Pulmonary artery endothelial cell (primary cell): ENCODE measurements around the gene HMOX1. TPM values are rescaled to one million over a fixed set of nuclear protein-coding genes. Genes with fewer than 3 reads are reported as not detected.

Experiments
- DNase-seq: peaks from one replicate; pipeline ENCODE4 v3.0.0-alpha.2; 2011; ENCODE audit warnings: low read depth, low spot score
- total RNA-seq: library from RNA; depleted of rRNA; stranded (reverse); fragments of >200 nt; gene quantifications from 2 replicates; pipeline ENCODE4 v1.2.3, GENCODE V29; 2014

The HMOX1 gene
- total RNA-seq, 1 donor from 2014 or later = 49.0 TPM

DNA sequence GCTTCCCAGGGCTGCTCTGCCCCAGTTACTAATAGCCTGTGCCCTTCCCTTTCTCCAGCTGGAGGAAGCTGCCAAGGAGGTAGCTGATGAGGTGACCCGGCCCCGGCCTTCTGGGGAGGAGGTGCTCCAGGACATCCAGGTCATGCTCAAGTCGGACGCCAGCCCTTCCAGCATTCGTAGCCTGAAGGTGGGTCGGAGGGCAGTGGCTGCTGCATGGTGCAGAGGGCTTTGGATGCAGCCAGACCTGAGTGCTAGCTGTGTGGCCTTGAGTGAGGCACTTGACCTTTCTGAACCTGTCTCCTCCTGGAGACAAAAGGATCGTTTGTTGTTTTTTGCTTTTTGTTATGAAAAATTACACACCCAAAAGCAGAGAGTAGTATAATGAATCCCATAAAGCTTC lies 22.5 kb downstream of the HMOX1 start:
- no peak for DNase-seq

DNA sequence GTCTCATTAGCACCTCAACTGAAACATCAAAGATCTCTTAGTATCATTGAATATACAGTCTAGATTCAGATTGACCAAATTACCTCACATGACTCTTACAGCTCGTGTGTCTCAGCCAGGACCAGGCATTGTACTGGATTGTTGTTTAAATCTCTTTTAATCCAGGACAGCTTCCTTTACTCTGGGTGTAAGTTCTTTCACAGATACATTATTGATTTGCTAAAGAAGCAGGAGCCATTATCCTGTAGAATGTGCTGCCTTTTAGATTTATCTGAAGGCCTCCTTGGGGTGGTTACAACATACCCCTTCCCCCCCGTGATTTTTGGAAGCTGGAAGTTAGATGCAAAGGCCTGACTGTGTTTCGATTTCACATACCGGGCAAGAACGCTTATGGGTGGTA lies 23.3 kb downstream of the HMOX1 start:
- DNase-seq = no peak

DNA sequence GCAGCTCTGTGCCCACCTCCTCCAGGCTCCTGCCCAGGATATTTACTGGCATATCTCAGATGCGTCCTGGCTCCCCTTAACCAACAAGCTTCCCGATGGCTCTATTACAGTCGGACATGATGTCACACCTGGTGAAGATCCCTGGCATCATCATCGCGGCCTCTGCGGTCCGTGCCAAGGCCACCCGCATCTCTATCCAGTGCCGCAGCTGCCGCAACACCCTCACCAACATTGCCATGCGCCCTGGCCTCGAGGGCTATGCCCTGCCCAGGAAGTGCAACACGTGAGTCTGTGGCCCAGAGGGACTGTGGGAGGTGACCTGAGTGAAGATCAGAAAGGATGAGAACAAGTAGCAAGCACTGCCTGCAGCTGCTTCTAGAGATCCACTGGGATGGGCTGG lies 25.5 kb downstream of the HMOX1 start:
- no peak for DNase-seq

DNA sequence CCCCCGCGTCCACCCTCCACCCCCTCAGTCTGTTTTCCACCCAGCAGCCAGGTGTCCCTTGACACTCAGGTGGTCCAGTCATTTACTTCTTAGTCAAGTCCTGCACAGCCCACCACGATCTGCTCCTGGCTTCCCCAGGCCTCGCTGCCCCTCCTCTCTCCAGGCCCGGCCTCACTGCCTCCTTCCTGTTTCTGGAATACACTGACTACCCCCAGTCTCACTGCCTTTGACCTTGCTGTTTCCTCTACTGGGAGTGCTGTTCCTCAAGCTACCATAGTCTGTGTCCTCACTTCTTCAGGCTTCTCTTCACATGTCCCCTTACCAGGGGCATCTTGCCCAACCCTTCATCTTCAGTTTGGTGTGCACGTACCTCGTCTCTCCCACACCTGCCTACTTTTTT lies 26.5 kb downstream of the HMOX1 start:
- DNase-seq = no peak

DNA sequence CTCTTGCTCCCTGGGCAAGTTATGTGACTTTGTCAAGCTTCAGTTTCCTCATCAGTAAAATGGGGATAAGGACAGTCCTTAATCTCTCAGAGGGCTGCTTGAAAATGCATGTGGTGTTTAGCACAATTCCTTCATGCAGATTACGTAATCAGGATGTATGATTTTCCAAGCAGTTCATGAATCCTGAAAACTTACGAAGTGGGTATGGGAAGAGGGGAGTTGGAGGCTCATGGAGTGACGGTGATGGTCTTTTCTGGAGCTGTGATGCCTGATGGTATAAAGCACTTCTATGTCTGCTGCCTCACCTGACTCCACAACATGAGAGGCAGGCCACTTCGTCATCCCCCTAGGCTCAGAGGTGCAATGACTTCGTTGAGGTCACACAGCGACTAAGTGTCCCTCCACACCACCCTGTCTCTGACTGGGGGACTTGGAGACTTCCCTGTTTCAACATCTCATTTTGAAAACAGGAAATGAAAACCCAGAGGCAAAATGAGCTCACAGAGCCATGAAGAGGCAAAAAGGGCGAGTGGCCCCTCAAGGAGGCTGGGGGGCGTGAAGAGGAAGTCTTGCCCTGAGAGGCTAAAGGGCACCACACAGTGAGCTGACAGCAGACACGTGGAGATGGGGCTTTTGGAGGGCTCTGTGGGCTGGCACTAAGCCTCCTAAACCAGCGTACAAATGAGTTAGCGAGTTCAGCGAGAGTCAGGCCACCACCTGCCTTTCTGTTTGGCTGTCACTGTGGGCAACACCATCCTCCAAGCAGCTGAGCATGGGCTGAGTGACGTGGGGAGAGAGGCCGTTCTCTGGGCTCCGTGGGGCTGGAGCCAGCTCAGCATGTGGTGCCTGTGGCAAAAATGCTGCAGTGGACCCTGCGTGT lies 29.1 kb downstream of the HMOX1 start:
- DNase-seq = no peak

DNA sequence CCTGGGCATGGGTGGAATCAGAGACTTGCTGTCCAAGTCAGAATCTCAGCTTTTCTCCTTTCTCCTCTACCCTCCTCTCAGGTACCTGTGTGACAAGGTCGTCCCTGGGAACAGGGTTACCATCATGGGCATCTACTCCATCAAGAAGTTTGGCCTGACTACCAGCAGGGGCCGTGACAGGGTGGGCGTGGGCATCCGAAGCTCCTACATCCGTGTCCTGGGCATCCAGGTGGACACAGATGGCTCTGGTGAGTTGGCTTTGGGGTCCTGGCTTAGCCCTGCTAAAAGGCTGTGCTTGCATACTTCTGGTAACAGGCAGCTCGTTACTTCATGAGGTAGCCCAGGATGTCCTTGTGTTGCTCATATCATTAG lies 29.8 kb downstream of the HMOX1 start:
- DNase-seq = no peak

DNA sequence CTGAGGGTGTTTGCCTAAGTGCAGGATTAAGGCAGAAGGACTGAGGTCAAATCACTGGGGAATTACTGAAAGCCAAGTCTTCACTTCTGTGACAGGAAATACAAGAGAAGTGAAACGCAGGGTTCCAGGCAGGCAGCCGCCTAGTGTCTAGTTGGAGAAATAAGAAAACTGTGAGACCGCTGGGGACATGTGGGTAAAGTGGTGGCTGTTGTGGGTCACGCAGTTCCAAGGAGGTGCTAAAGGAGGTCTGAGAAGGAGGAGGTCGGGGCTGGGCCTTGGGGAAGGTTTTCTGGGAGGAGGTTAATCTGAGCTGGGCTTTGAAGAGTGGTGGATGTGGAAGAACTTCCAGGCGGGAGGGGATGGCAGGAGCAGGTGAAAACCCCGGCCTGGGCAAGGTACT lies 30.2 kb downstream of the HMOX1 start:
- DNase-seq = no peak

DNA sequence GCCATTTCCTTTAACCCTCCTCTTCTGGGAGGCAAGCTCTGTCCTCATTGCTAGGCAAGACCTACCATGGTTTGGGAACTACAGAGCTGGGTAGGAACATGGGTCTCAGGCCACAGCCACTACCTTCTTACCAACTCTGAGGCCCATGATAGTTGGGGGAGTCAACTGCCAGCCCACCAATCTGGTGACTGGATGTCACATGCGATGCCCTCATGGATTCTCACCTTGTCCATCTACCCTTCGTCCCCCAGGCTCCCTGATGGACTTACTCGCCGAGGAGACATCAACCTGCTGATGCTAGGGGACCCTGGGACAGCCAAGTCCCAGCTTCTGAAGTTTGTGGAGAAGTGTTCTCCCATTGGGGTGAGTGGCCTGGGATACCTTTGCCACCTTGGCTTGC lies 32.7 kb downstream of the HMOX1 start:
- DNase-seq = no peak

DNA sequence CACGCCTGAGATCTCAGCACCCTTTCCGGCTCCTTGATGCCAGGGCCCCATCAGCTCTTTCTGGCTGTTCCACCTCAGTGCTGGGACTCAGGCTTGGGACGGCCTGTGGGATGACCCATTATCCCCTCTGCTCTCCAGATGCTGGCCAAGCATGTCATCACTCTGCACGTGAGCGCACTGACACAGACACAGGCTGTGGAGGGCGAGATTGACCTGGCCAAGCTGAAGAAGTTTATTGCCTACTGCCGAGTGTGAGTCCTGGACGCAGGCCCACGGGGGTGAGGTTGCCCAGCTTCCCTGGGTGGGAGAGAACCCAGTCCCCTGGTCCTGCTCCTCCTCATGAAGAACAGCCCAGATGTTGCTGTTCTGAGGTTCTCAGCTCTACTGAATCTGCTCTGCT lies 36.7 kb downstream of the HMOX1 start:
- DNase-seq = no peak

DNA sequence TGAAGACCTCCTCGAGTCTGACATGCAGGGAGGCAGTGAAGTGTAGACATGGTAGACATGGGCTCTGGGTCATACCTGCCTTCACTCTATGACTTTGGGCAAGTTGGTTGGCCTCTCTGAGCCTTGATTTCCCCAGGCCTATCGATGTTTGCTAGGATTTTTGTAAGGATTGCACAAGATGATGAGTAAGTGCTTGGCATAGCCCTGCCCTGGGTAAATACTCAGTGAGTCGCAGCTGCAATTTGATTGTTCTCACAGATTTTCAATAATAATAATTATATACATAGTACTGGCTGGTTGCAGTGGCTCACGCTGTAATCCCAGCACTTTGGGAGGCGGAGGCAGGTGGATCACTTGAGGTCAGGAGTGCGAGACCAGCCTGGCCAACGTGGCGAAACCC lies 37.2 kb downstream of the HMOX1 start:
- DNase-seq = no peak

DNA sequence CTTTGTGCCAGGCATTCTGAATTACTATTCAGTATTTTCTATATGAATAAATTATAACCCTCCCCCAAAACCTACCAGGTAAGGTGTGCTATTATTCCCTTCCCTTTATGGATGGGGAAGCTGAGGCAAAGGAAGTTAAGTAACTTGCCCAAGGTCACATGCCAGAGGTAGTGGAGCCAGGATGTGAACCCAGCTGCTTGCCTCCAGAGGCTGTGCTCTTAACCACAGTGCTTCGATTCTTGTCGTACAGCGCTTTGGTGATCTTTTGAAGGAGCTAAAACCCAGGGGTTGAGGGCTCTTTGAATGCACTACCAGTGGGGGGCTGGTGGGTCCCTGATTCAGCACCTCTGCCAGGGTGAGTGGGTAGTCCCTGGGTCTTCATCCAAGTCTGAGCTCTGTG lies 37.8 kb downstream of the HMOX1 start:
- no peak for DNase-seq

DNA sequence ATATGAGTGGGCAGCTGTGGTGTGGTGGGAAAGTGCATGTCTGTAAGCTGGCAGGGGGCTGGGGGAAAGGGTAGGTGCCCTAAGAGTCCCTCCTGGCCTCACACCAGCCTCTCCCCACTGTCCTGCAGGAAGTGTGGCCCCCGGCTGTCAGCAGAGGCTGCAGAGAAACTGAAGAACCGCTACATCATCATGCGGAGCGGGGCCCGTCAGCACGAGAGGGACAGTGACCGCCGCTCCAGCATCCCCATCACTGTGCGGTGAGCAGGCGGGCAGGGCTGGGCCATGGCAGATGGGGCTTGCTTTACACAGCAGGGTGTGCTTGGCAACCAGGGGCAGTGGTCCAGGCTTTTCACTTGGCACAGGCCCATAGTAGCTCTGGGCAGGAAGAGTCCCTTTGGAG lies 38.9 kb downstream of the HMOX1 start:
- DNase-seq = no peak

DNA sequence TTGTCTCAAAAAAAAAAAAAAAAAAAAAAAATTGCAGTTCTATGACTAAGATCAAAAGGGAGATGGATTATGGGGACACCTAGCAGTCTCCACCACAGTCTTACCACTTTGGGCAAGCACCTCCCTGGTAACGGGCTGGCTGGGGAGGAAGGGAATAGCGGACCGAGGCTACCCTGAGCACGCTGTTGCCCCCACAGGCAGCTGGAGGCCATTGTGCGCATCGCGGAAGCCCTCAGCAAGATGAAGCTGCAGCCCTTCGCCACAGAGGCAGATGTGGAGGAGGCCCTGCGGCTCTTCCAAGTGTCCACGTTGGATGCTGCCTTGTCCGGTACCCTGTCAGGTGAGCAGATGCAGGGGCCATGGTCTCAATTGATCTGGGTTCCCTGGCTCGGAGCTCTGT lies 40.2 kb downstream of the HMOX1 start:
- no peak for DNase-seq

DNA sequence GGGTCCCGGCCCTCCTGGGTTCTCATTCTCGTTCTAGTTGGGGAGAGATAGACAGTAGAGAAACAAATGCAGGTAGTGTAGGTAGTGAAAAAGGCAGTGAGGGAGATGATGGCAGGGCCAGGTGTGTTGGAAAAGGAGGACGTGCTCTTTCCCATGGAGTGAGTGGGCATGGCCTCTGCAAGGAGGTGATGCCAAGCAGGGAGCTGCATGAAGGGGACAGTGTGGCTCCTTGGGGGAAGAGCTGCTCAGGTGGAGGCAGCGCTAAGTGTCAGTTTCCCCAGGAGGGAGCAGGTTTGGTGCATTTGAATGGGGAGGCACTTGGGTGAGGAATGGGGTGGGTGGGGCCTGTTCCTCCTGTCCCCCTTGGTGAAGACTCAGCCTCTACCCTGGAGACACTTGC lies 41.2 kb downstream of the HMOX1 start:
- no peak for DNase-seq

DNA sequence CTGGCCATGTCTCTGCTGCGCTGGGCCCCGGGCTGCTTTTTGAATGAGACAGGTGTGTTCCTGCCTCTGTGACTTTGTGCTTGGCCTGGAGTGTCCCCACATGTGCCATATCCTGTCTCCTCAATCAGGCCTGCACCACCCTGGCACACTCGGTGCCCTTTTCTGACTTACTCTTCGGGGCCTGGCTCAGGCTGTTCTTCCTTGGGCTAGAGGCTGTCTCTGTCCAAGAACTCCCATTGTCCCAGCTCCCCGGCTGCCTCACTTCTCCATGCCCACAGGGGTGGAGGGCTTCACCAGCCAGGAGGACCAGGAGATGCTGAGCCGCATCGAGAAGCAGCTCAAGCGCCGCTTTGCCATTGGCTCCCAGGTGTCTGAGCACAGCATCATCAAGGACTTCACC lies 42.0 kb downstream of the HMOX1 start:
- DNase-seq = no peak

DNA sequence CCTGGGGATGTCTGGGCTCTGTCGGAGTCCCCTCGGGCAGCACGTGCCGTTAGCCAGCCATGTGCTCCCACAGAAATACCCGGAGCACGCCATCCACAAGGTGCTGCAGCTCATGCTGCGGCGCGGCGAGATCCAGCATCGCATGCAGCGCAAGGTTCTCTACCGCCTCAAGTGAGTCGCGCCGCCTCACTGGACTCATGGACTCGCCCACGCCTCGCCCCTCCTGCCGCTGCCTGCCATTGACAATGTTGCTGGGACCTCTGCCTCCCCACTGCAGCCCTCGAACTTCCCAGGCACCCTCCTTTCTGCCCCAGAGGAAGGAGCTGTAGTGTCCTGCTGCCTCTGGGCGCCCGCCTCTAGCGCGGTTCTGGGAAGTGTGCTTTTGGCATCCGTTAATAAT lies 43.2 kb downstream of the HMOX1 start:
- DNase-seq = no peak

DNA sequence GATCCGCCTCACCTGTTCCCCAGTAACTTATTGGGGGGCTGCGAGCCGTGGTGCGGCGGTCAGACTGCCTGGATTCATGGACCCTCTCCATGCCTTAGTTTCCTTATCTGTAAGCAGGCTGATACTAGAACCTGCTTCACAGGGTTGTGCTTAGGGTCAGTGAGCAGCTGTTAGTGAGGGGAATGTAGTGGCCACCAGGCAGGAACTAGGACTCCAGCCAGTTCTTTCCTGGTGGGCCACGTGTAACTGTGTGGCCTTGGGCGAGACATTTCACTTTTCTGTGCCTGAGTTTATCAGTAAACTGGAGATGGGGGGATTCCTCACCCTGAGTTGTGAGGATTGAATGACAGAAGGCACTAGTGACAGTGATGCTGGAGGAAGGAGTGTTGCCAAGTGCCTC lies 43.9 kb downstream of the HMOX1 start:
- no peak for DNase-seq

DNA sequence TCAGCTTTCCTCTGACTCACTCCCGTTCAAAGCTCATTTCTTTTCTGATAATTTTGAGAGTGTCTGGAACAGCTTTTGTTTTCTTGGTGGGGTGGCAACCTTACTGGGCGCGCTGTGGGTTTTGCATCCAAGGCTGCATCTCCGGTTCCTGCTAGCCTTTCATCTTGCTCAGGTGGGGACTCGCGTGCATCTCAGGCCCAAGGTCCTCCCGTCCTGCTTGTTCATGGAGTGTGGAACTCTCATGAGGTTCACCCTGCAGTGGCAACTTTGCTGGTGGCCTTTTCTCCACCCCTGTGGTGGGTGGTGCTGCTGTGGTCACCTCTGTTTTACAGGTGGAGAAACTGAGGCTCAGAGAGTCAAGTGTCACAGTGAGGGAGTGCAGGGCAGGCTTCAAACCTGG lies 44.6 kb downstream of the HMOX1 start:
- DNase-seq = no peak

DNA sequence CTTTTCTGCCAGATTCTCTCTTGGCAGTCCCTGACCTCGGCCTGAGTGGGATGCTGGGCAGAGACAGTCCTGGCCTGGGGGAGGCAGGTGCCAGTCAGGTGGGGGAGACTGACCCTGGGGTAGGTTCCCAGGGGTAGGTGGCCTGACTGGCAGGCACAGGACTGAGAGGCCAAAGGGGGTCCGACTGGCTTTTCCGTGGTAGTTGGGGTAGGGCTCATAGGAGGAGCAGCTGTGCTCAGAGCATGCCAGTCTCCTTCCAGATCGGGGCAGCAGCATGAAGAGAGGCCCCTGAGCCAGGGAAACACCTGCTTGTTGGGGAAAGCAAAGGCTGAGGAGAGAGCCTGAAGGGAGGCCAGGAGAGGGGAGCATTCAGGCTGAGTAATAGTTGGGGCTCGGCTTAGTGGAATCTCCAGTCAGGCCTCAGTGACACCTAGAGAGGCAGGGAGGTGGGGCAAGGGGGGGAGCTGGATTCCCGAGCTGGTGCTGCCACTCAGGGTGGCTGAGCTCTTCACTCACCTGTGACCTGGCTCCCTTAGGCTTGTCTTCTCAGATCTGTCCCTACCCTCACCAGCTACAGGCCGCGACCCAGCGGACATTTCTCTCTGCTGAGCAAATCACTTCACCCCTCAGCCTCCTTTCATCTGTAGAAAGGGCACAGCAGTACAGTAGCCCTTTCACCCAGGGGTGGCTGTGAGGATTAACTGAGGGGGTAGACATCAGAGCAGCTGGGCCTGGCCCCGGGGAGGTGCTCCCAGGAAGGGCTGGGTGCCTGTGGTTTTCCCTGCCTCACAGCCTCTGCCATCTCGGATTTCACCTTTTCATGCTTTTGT lies 45.3 kb downstream of the HMOX1 start:
- DNase-seq = no peak

DNA sequence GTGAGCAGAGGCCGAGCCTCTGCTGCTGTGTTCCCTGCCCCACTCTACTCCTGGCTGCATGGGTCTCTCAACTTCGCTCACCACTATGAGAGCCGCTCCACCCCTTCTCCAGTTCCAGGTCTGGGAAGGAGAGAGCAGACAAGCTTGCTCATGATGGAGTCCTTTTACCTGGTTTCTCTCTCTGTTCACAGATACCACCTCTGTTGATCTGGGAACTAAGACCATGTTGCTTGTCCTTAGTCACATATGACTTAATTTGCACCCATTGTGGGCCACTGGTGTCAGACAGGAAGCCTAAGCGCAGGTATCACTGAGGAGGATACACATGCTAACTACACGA lies 45.9 kb downstream of the HMOX1 start:
- DNase-seq = no peak

DNA sequence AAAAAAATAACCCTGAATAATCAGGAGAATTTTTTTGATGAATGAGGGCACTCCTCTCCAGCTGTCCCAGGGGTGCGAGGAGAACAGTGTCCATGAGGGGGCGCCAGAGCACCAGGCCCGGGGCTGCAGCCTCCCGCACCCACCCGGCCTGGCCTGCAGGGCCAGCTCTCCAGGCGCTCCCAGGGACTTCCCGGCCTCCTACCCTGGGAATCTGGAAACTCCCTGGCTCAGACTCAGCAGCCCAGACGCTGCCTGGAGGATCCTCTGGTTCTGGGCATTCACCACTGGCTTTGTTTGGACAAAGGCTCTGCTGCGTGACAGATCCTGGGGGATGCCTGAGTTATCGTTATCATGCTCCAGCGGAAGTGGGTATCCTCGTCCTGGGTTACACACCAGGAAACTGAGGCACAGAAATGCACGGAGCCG lies 50.0 kb downstream of the HMOX1 start:
- DNase-seq = peak; percentile 76

DNA sequence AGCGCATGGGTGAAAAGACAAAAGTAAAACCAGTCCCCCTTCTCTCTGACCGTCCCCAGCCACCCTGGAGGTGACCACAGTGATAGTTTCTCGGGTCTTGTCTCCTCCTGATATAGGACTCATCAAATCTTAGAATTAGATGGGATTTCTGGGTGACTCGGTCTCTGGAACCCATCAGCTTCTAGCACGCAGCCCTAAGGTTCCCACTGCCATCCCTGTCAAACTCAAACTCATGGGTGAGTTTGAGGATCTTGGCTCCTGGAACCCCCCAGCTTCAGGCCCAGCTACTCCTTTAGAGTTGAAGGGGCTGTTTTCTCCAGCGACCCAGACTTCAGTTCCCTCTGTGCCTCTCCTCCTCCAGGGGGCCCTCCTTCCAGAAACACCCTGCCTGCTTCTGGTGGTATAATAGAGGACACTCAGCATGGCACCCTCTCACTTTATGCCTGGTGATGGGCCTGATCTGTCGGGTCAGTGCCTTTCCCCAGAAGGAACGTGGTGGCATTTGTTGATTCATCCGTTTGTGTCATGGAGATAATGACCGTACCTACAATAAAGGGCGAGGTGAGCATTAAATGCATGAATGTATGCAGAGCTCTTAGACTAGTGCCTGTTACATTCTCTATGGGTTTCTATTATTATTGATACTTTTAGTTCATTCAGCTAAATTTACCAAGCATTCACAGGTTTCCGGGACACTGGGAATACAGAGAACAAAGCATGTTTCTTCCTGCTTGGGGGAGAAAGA lies 50.8 kb downstream of the HMOX1 start:
- no peak for DNase-seq
